Medulla oblongata (tissue), 1 donor: ENCODE data around the gene KRTAP10-5.
"Not testable (repeated sequence)": the region's sequence is repeated elsewhere in the genome, so short reads cannot be mapped to it uniquely, and the experiment has no call there.

Experiments
- DNase-seq: peaks from one replicate; pipeline ENCODE4 v3.0.0-alpha.2; 2015; ENCODE audit errors: extremely low spot score

KRTAP10-5 gene

GRCh38 chr21:44571844-44572782 lies 8.3 kb downstream of the KRTAP10-5 start:
- DNase-seq = no peak

- no peak for DNase-seq
These were observed 9.1 kb downstream of the KRTAP10-5 start for GRCh38 chr21:44571296-44571695.

GRCh38 chr21:44569861-44570517 lies 10.4 kb downstream of the KRTAP10-5 start:
- DNase-seq = no peak

GRCh38 chr21:44568667-44569556 lies 11.5 kb downstream of the KRTAP10-5 start:
- no peak for DNase-seq

GRCh38 chr21:44568261-44568660 lies 12.1 kb downstream of the KRTAP10-5 start:
- DNase-seq = no peak

- no peak for DNase-seq
These were observed 12.8 kb downstream of the KRTAP10-5 start for GRCh38 chr21:44567481-44568171.

GRCh38 chr21:44566403-44566802 lies 14.0 kb downstream of the KRTAP10-5 start:
- DNase-seq = no peak

GRCh38 chr21:44564886-44565598 lies 15.4 kb downstream of the KRTAP10-5 start:
- no peak for DNase-seq

- DNase-seq = no peak
These were observed 16.3 kb downstream of the KRTAP10-5 start for GRCh38 chr21:44564099-44564498.

- DNase-seq = no peak
These were observed 21.7 kb downstream of the KRTAP10-5 start, which contains the start of gene KRTAP10-3 for GRCh38 chr21:44558695-44559094. Gene KRTAP10-3, minus strand, starts transcription at chr21:44558795. Its CDS starts 80 bp downstream, at chr21:44558715.

GRCh38 chr21:44558329-44558675 lies 22.1 kb downstream of the KRTAP10-5 start:
- DNase-seq = not testable (repeated sequence)

GRCh38 chr21:44557491-44558328 lies 22.7 kb downstream of the KRTAP10-5 start:
- no peak for DNase-seq

GRCh38 chr21:44556879-44557278 lies 23.5 kb downstream of the KRTAP10-5 start:
- DNase-seq = no peak

GRCh38 chr21:44555200-44555875 lies 25.1 kb downstream of the KRTAP10-5 start:
- DNase-seq = no peak

- DNase-seq = no peak
These were observed 27.7 kb downstream of the KRTAP10-5 start for GRCh38 chr21:44552681-44553080.

GRCh38 chr21:44552136-44552535 lies 28.3 kb downstream of the KRTAP10-5 start:
- no peak for DNase-seq

- DNase-seq = no peak
These were observed 29.0 kb downstream of the KRTAP10-5 start, which contains the start of gene KRTAP10-2 for GRCh38 chr21:44551340-44551961. Gene KRTAP10-2, minus strand, starts transcription at chr21:44551505. Its CDS starts 47 bp downstream, at chr21:44551458.

GRCh38 chr21:44550807-44551206 lies 29.6 kb downstream of the KRTAP10-5 start:
- DNase-seq = no peak
